ENCODE data around the gene CFAP299.
"Not testable (repeated sequence)": the region's sequence is repeated elsewhere in the genome, so short reads cannot be mapped to it uniquely, and the experiment has no call there.

DNA sequence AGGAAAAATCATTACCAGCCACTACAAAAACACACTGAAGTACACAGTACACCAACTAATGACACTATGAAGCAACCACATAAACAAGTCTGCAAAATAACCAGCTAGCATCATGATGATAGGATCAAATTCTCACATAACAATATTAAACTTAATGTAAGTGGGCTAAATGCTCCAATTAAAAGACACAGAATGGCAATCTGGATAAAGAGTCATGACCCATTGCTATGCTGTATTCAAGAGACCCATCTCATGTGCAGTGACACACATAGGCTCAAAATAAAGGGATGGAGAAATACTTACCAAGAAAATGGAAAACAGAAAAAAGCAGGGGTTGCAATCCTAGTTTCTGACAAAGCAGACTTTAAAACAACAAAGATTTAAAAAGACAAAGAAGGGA is 7.2 kb downstream of the CFAP299 start:
- TF ChIP-seq, protein P1, sequence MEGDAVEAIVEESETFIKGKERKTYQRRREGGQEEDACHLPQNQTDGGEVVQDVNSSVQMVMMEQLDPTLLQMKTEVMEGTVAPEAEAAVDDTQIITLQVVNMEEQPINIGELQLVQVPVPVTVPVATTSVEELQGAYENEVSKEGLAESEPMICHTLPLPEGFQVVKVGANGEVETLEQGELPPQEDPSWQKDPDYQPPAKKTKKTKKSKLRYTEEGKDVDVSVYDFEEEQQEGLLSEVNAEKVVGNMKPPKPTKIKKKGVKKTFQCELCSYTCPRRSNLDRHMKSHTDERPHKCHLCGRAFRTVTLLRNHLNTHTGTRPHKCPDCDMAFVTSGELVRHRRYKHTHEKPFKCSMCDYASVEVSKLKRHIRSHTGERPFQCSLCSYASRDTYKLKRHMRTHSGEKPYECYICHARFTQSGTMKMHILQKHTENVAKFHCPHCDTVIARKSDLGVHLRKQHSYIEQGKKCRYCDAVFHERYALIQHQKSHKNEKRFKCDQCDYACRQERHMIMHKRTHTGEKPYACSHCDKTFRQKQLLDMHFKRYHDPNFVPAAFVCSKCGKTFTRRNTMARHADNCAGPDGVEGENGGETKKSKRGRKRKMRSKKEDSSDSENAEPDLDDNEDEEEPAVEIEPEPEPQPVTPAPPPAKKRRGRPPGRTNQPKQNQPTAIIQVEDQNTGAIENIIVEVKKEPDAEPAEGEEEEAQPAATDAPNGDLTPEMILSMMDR (IDR thresholded peaks at IDR 0.05 in 2 of 3, conservative IDR thresholded peaks at IDR 0.05 in 1 of 3; ENCODE audit: insufficient read depth in 2 of 3, low read depth in 1 of 3, low read length in 3 of 3), result not testable (repeated sequence)
- TF ChIP-seq CHD4 (IDR thresholded peaks at IDR 0.05; ENCODE audit: insufficient read depth, insufficient replicate concordance, low read depth, low read length, poor library complexity, severe bottlenecking); TFAM (CRISPR knock-in tag; conservative IDR thresholded peaks at IDR 0.05); ZNF224 (CRISPR knock-in tag; IDR thresholded peaks at IDR 0.05); TOE1 (IDR thresholded peaks at IDR 0.05; ENCODE audit: borderline replicate concordance); TOE1 (CRISPR knock-in tag; IDR thresholded peaks at IDR 0.05; ENCODE audit: borderline replicate concordance, low read depth): not testable (repeated sequence)
- TF ChIP-seq, protein P2, sequence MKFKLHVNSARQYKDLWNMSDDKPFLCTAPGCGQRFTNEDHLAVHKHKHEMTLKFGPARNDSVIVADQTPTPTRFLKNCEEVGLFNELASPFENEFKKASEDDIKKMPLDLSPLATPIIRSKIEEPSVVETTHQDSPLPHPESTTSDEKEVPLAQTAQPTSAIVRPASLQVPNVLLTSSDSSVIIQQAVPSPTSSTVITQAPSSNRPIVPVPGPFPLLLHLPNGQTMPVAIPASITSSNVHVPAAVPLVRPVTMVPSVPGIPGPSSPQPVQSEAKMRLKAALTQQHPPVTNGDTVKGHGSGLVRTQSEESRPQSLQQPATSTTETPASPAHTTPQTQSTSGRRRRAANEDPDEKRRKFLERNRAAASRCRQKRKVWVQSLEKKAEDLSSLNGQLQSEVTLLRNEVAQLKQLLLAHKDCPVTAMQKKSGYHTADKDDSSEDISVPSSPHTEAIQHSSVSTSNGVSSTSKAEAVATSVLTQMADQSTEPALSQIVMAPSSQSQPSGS (CRISPR knock-in tag; IDR thresholded peaks at IDR 0.05), result not testable (repeated sequence)

Data from K562 (cell line).